Measurements from ENCODE around the gene TTC13. TPM values are rescaled to one million over a fixed set of nuclear protein-coding genes. Genes with fewer than 3 reads are reported as not detected.
"Not testable (repeated sequence)": the region's sequence is repeated elsewhere in the genome, so short reads cannot be mapped to it uniquely, and the experiment has no call there.

Gene TTC13
- total and polyA plus RNA-seq, 4 donors = 6.0 to 22.6 (median 14.7) TPM

DNA sequence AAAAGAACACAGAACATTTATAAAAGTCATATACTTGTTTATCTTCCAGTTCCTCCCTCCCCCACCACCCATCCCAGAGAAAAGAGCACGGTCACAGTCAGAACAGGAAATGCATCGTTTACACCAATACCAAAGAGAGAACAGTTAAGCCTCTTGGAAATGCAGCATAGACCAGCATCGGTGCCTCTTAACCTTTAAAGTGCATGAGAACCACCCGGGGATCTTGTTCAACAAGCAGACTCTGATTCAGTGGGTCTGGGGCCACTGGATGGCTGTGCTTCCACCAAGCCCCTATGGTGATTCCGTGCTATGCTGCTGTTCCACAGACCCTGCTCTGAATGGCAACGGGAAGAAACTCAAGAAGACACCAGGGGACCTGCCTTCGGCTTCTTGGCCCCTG is 42.2 kb upstream of the TTC13 start:
- intact Hi-C loops (cut with DNase I) = no loop called here
- Histone ChIP-seq H3K9me3 (ENCODE audit: control insufficient read depth, low read length) (no peaks in the 10 kb centered on the region), H3K4me3 (ENCODE audit: low read length in 2 of 2) (no peak overlapping the region), H3K27ac (ENCODE audit: low read depth in 1 of 2, low read length in 2 of 2) (no peak overlapping the region), H3K27me3 (ENCODE audit: control insufficient read depth in 1 of 2, insufficient read depth in 2 of 2, low read length in 1 of 2) (no peaks in the 10 kb centered on the region), H3K4me1 (ENCODE audit: control insufficient read depth in 1 of 2, insufficient read depth in 2 of 2, low read length in 2 of 2) (no peaks in the 10 kb centered on the region), H3K36me3 (ENCODE audit: control insufficient read depth in 1 of 2, insufficient read depth in 2 of 2, low read length in 1 of 2) (no peaks in the 10 kb centered on the region)
- WGBS, 2 donors = 45 to 52% methylated on average over 7 of the region's 7 CpGs
- ATAC-seq (ENCODE audit: low FRiP score) (no peak), DNase-seq (no peak)

DNA sequence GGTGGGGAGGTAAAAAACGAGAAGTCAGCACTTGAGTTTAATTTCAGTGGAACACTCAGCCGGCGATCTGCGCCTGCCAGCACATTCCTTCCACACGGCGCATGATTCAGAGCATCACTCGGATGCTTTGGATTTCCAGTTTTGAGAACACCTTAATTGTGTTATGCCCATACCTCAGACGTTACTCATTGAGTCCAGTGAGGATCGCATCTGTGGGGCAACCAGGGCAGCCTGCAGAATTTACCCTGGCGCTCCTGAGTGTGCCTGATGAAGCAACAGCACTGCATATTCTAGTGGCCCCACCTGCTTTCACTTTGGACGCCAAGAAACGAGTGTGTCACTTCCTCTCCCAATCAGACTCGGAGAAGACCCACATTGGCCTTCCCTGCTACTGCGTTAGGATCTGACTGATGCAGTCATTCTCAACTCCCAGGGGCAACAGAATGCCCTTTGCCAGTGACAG is 41.5 kb upstream of the TTC13 start:
- 73 to 81% methylated on average over 14 of the region's 14 CpGs for WGBS, 2 donors
- Histone ChIP-seq H3K4me3 (ENCODE audit: low read length in 2 of 2) (no peak overlapping the region), H3K27me3 (ENCODE audit: control insufficient read depth in 1 of 2, insufficient read depth in 2 of 2, low read length in 1 of 2) (no peaks in the 10 kb centered on the region), H3K27ac (ENCODE audit: low read depth in 1 of 2, low read length in 2 of 2) (no peak overlapping the region), H3K4me1 (ENCODE audit: control insufficient read depth in 1 of 2, insufficient read depth in 2 of 2, low read length in 2 of 2) (no peaks in the 10 kb centered on the region), H3K36me3 (ENCODE audit: control insufficient read depth in 1 of 2, insufficient read depth in 2 of 2, low read length in 1 of 2) (no peaks in the 10 kb centered on the region), H3K9me3 (ENCODE audit: control insufficient read depth, low read length) (no peaks in the 10 kb centered on the region)
- no peak for DNase-seq
- intact Hi-C loops (cut with DNase I) = no loop called here
- ATAC-seq (ENCODE audit: low FRiP score) = no peak

DNA sequence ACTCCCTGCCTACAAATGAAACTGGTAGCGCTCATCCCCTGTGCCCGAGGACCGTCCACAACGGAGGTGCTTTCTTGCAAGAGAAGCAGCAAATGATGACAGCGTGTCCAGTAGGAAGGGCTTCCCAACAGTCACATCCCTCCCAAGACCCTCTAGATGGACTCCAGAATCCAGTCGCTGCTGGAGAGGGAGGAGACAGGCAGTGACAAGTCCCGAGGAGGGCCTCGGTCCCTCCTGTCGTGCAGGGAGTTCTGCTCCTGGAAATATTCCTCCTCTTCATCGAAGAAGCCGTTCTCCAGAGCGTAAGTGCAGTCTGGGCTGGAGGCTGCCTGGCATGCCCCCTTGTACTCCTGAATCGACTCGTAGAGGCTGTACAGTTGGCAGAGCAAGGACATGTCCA is 41.0 kb upstream of the TTC13 start:
- Histone ChIP-seq H3K27me3 (ENCODE audit: control insufficient read depth in 1 of 2, insufficient read depth in 2 of 2, low read length in 1 of 2) (no peaks in the 10 kb centered on the region), H3K36me3 (ENCODE audit: control insufficient read depth in 1 of 2, insufficient read depth in 2 of 2, low read length in 1 of 2) (no peaks in the 10 kb centered on the region), H3K4me3 (ENCODE audit: low read length in 2 of 2) (no peak overlapping the region), H3K9me3 (ENCODE audit: control insufficient read depth, low read length) (no peaks in the 10 kb centered on the region), H3K27ac (ENCODE audit: low read depth in 1 of 2, low read length in 2 of 2) (no peak overlapping the region), H3K4me1 (ENCODE audit: control insufficient read depth in 1 of 2, insufficient read depth in 2 of 2, low read length in 2 of 2) (no peaks in the 10 kb centered on the region)
- ATAC-seq (ENCODE audit: low FRiP score) (no peak), DNase-seq (no peak)
- 92 to 93% methylated on average over 14 of the region's 14 CpGs for WGBS, 2 donors
- intact Hi-C loops (cut with DNase I) = no loop called here

- intact Hi-C loops (cut with DNase I) = no loop called here
- Histone ChIP-seq H3K4me1 (ENCODE audit: control insufficient read depth in 1 of 2, insufficient read depth in 2 of 2, low read length in 2 of 2) (no peaks in the 10 kb centered on the region), H3K9me3 (ENCODE audit: control insufficient read depth, low read length) (no peaks in the 10 kb centered on the region), H3K27me3 (ENCODE audit: control insufficient read depth in 1 of 2, insufficient read depth in 2 of 2, low read length in 1 of 2) (no peaks in the 10 kb centered on the region), H3K27ac (ENCODE audit: low read depth in 1 of 2, low read length in 2 of 2) (no peak overlapping the region), H3K36me3 (ENCODE audit: control insufficient read depth in 1 of 2, insufficient read depth in 2 of 2, low read length in 1 of 2) (no peaks in the 10 kb centered on the region), H3K4me3 (ENCODE audit: low read length in 2 of 2) (no peak overlapping the region)
- WGBS, 2 donors = 81 to 84% methylated on average over 5 of the region's 5 CpGs
- ATAC-seq (ENCODE audit: low FRiP score) = no peak
- DNase-seq = no peak
Measured at GRCh38 chr1:231016966-231017365, 38.3 kb upstream of the TTC13 start.

- DNase-seq (no peak), ATAC-seq (ENCODE audit: low FRiP score) (no peak)
- WGBS, 2 donors = 87 to 88% methylated on average over 6 of the region's 6 CpGs
- no peaks in the 10 kb centered on the region for H3K27me3 ChIP-seq (ENCODE audit: control insufficient read depth in 1 of 2, insufficient read depth in 2 of 2, low read length in 1 of 2)
- H3K4me3 ChIP-seq (ENCODE audit: low read length in 2 of 2) = no peak overlapping the region
- H3K4me1 ChIP-seq (ENCODE audit: control insufficient read depth in 1 of 2, insufficient read depth in 2 of 2, low read length in 2 of 2) = no peaks in the 10 kb centered on the region
- no peak overlapping the region for H3K27ac ChIP-seq (ENCODE audit: low read depth in 1 of 2, low read length in 2 of 2)
- intact Hi-C loops (cut with DNase I) = no loop called here
- H3K9me3 ChIP-seq (ENCODE audit: control insufficient read depth, low read length) = peaks cover 5% of the 10 kb centered on the region
- no peaks in the 10 kb centered on the region for H3K36me3 ChIP-seq (ENCODE audit: control insufficient read depth in 1 of 2, insufficient read depth in 2 of 2, low read length in 1 of 2)
Measured at GRCh38 chr1:231016234-231016633, 37.6 kb upstream of the TTC13 start.

DNA sequence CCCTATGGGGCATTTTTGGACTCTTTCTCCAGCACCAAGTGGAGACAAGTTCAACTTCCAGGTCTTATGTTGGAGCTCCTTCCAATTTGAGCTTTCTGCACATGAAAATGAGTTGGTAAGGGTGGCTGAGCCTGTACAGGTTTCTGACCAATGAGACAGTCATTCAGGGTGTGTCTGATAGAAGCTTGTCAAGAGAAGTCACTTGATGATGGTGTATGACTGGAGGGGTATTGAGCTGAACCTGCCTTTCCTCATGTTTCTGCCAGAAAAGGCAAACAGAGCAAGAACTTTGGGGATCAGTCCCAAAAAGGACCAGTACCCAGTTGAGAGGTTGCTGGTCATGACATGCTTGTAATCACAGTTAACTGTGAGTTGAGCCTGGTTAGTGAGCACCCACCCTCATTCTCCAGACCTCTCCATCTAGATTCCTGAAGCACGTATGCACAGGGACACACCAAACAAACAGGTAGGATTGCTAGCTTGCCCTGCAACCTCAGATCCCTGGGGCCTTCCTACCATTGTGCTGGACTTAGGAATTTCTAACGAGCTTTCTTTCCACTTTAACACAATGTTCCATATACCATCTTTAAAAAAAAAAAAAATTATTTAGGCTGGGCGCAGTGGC is 34.8 kb upstream of the TTC13 start:
- peaks cover 8% of the 10 kb centered on the region for H3K9me3 ChIP-seq (ENCODE audit: control insufficient read depth, low read length)
- intact Hi-C loops (cut with DNase I) = no loop called here
- no peaks in the 10 kb centered on the region for H3K4me1 ChIP-seq (ENCODE audit: control insufficient read depth in 1 of 2, insufficient read depth in 2 of 2, low read length in 2 of 2)
- WGBS, 2 donors = 78 to 85% methylated on average over 3 of the region's 3 CpGs
- H3K27me3 ChIP-seq (ENCODE audit: control insufficient read depth in 1 of 2, insufficient read depth in 2 of 2, low read length in 1 of 2) = no peaks in the 10 kb centered on the region
- no peak overlapping the region for H3K4me3 ChIP-seq (ENCODE audit: low read length in 2 of 2)
- DNase-seq (no peak), ATAC-seq (ENCODE audit: low FRiP score) (no peak)
- H3K27ac ChIP-seq (ENCODE audit: low read depth in 1 of 2, low read length in 2 of 2) = no peak overlapping the region
- H3K36me3 ChIP-seq (ENCODE audit: control insufficient read depth in 1 of 2, insufficient read depth in 2 of 2, low read length in 1 of 2) = no peaks in the 10 kb centered on the region

DNA sequence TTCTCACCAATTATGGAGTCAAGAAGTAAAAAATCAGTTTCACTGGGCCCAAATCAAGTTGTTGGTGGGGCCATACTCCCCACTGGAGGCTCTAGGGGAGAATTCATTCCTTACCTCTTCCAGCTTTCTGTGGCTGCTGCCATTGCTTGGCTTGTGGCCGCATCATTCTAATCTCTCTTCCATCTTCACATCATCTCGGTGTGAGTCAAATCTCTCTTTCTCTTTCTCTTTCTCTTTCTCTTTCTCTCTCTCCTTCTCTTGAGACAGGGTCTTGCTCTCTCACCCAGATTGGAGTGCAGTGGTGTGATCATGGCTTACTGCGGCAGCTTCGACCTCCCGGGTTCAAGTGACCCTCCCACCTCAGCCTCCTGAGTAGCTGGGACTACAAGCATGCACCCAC is 33.3 kb upstream of the TTC13 start:
- no peak overlapping the region for H3K27ac ChIP-seq (ENCODE audit: low read depth in 1 of 2, low read length in 2 of 2)
- H3K4me3 ChIP-seq (ENCODE audit: low read length in 2 of 2) = no peak overlapping the region
- ATAC-seq (ENCODE audit: low FRiP score) = no peak
- H3K36me3 ChIP-seq (ENCODE audit: control insufficient read depth in 1 of 2, insufficient read depth in 2 of 2, low read length in 1 of 2) = no peaks in the 10 kb centered on the region
- H3K4me1 ChIP-seq (ENCODE audit: control insufficient read depth in 1 of 2, insufficient read depth in 2 of 2, low read length in 2 of 2) = no peaks in the 10 kb centered on the region
- WGBS, 2 donors = 86 to 97% methylated on average over 5 of the region's 5 CpGs
- no peak for DNase-seq
- H3K27me3 ChIP-seq (ENCODE audit: control insufficient read depth in 1 of 2, insufficient read depth in 2 of 2, low read length in 1 of 2) = no peaks in the 10 kb centered on the region
- H3K9me3 ChIP-seq (ENCODE audit: control insufficient read depth, low read length) = peaks cover 8% of the 10 kb centered on the region
- intact Hi-C loops (cut with DNase I) = no loop called here

GRCh38 chr1:231011360-231011759 is 32.7 kb upstream of the TTC13 start:
- H3K4me3 ChIP-seq (ENCODE audit: low read length in 2 of 2) = no peak overlapping the region
- H3K9me3 ChIP-seq (ENCODE audit: control insufficient read depth, low read length) = peaks cover 8% of the 10 kb centered on the region
- H3K36me3 ChIP-seq (ENCODE audit: control insufficient read depth in 1 of 2, insufficient read depth in 2 of 2, low read length in 1 of 2) = no peaks in the 10 kb centered on the region
- 78 to 93% methylated on average over 2 of the region's 2 CpGs for WGBS, 2 donors
- DNase-seq = no peak
- no peaks in the 10 kb centered on the region for H3K4me1 ChIP-seq (ENCODE audit: control insufficient read depth in 1 of 2, insufficient read depth in 2 of 2, low read length in 2 of 2)
- H3K27me3 ChIP-seq (ENCODE audit: control insufficient read depth in 1 of 2, insufficient read depth in 2 of 2, low read length in 1 of 2) = no peaks in the 10 kb centered on the region
- intact Hi-C loops (cut with DNase I) = no loop called here
- H3K27ac ChIP-seq (ENCODE audit: low read depth in 1 of 2, low read length in 2 of 2) = no peak overlapping the region
- no peak for ATAC-seq (ENCODE audit: low FRiP score)

- WGBS, 2 donors = 54 to 56% methylated on average over 1 of the region's 1 CpG
- H3K4me3 ChIP-seq (ENCODE audit: low read length in 2 of 2); H3K27me3 ChIP-seq (ENCODE audit: control insufficient read depth in 1 of 2, insufficient read depth in 2 of 2, low read length in 1 of 2); ATAC-seq (ENCODE audit: low FRiP score); H3K4me1 ChIP-seq (ENCODE audit: control insufficient read depth in 1 of 2, insufficient read depth in 2 of 2, low read length in 2 of 2); intact Hi-C loops (cut with DNase I); DNase-seq; H3K27ac ChIP-seq (ENCODE audit: low read depth in 1 of 2, low read length in 2 of 2); H3K36me3 ChIP-seq (ENCODE audit: control insufficient read depth in 1 of 2, insufficient read depth in 2 of 2, low read length in 1 of 2): not testable (repeated sequence)
- peaks cover 11% of the 10 kb centered on the region for H3K9me3 ChIP-seq (ENCODE audit: control insufficient read depth, low read length)
Measured at GRCh38 chr1:231007535-231007934, 28.9 kb upstream of the TTC13 start.
